ENCODE measurements around the gene AUH. TPM values are rescaled to one million over a fixed set of nuclear protein-coding genes. Genes with fewer than 3 reads are reported as not detected.
A peak's percentile ranks its signal among the peaks of the same experiment; 100 is the strongest.

AUH gene
- total RNA-seq, 1 donor = 19.6 TPM

DNA sequence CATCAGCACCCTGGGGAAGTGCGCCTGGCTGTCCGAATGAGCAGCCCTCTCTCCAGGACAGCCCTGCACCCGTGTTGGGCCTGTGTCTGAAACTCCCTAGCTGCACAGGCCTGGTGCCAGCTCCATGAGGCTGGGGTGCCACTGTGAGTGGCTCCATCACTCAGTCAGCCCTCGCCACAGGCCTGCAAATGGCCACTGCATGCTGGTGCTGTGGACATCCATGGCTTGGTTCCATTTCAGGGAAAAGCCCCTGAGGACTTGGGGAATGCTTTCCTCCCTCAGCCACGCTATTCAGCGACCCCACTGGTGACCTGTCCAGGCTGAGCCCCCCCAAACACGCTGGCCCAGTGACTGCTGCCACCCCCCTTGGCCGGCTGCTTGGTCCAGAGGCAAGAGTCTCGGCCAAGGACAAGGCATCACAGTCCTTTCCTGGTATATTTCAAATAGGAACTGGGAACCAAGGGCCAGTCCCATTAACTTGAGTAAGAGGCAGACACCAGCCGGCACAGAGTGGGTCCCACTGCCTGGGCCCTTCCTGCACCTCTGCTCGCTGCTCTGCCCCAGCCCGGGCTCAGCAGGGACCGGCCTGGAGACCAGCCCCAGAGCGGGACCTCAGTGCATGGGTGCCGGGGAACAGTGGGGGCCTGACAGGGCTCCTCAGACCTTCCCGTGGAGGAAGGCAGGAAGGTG is 181.3 kb downstream of the AUH start:
- DNase-seq (ENCODE audit: low read depth) = no peak
- TF ChIP-seq CTCF (IDR thresholded peaks at IDR 0.05; ENCODE audit: insufficient read depth, low read length) = no peak
- H3K4me3 ChIP-seq (ENCODE audit: low read depth, low read length) = no peak overlapping the region

- no peak overlapping the region for H3K4me3 ChIP-seq (ENCODE audit: low read depth, low read length)
- peak; percentile 56 for DNase-seq (ENCODE audit: low read depth)
- no peak for TF ChIP-seq CTCF (IDR thresholded peaks at IDR 0.05; ENCODE audit: insufficient read depth, low read length)
Measured at GRCh38 chr9:91179237-91180138, 182.2 kb downstream of the AUH start.

DNA sequence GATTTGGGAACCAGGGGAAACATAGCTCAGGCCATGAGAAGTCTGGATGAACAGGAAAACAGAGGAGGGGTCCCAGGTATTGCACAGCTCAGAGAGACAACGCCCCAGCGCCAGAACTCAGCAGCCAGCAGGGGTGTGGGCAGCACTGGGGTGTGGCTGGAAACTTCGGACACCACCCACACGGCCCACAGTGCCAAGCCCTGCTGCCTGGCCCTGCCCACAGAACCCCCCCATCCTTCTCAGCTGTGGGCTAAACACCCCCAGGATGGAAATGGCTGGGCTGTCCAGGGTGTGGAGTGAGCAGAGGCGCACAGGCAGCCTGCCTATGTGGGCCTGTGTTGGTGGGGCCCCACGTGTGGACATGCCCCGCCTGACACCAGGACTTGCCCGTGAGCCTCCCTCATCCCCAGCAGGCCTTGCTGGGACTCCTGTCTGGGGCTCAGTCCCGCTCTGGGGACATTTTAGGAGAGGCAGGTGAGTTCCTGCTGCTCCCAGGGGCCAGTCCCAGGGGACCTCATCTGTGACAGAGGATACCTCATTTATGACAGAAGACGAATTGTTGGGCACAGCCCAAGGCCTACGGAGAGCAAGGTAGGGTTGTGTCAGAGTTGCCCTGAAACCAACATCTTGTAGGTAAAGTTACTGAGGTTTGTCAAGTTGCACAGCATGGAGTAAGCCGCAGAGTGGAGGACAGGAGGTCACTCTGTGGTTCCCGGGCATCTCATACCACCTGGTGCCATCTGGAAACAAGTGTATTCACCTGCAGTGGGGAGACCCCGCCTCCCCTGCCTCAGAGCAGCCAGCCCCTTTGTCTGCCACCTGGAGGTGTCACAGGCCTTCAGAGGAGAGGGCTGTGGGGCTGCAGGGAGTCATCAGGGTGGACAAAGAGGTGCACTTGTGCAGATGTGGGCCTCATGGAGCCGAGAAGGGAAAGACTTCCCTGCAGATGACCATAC is 183.2 kb downstream of the AUH start:
- H3K4me3 ChIP-seq (ENCODE audit: low read depth, low read length) = no peak overlapping the region
- no peak for DNase-seq (ENCODE audit: low read depth)
- TF ChIP-seq CTCF (IDR thresholded peaks at IDR 0.05; ENCODE audit: insufficient read depth, low read length) = no peak

GRCh38 chr9:91177661-91178280 is 183.9 kb downstream of the AUH start:
- H3K4me3 ChIP-seq (ENCODE audit: low read depth, low read length) = no peak overlapping the region
- peak; percentile 76 for DNase-seq (ENCODE audit: low read depth)
- TF ChIP-seq CTCF (IDR thresholded peaks at IDR 0.05; ENCODE audit: insufficient read depth, low read length) = peak; percentile 0

DNA sequence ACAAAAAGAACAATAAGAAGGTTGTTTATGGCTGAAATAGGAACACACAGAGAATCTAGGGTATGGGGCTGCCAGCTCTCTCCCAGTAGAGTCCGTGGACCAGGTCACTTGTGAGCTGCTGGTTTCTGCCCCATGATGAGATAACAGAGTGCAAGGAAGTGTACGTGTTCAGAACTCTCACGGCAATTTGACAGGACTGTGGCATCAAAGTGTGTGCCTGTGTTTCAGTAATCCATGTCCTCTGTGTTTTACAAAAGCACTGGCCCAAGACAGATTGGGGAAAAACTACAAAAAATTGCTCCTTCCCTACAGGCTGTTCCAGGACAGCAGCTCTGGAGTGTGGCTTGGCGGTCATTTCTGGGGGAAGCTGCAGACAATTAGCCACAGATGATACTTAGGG is 184.6 kb downstream of the AUH start:
- DNase-seq (ENCODE audit: low read depth) = no peak
- no peak for TF ChIP-seq CTCF (IDR thresholded peaks at IDR 0.05; ENCODE audit: insufficient read depth, low read length)
- H3K4me3 ChIP-seq (ENCODE audit: low read depth, low read length) = no peak overlapping the region

GRCh38 chr9:91176426-91176825 is 185.3 kb downstream of the AUH start:
- no peak overlapping the region for H3K4me3 ChIP-seq (ENCODE audit: low read depth, low read length)
- TF ChIP-seq CTCF (IDR thresholded peaks at IDR 0.05; ENCODE audit: insufficient read depth, low read length) = no peak
- no peak for DNase-seq (ENCODE audit: low read depth)
